ENCODE results near the gene HOXA10.

DNA sequence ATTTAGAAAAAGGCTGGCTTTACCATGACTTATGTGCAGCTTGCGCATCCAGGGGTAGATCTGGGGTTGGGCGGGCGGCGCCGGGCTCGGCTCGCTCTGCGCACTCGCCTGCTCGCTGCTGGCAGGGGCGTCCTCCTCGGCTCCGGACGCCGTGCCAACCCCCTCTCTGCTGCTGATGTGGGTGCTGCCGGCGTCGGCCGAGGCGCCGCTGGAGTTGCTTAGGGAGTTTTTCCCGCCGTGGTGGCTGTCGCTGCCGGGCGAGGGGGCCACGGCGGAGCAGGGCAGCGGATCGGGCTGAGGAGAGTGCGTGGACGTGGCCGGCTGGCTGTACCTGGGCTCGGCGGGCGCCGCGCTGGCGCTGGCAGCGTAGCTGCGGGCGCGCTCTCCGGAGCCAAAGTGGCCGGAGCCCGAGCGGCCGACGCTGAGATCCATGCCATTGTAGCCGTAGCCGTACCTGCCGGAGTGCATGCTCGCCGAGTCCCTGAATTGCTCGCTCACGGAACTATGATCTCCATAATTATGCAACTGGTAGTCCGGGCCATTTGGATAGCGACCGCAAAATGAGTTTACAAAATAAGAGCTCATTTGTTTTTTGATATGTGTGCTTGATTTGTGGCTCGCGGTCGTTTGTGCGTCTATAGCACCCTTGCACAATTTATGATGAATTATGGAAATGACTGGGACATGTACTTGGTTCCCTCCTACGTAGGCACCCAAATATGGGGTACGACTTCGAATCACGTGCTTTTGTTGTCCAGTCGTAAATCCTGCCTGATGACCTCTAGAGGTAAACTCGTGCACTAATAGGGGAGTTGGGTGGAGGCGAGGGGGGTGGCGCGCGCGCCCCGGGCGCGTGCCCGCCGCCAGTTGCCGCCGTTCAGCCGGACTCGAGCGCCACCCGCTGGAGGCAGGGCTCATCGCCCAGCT lies 30.8 kb downstream of the HOXA10 start, which contains the start of gene HOXA5:
- TF ChIP-seq POLR2A (IDR thresholded peaks at IDR 0.05; ENCODE audit: low read length) (no peak), GATA1 (IDR thresholded peaks at IDR 0.05; ENCODE audit: low read depth, low read length) (no peak)
